GM10266 (cell line): Measurements from ENCODE around the gene PPT2.
A peak's percentile ranks its signal among the peaks of the same experiment; 100 is the strongest.

Experiments
- DNase-seq: peaks from one replicate; pipeline ENCODE4 v3.0.0; 2012; ENCODE audit errors: extremely low spot score
- CTCF ChIP-seq: IDR thresholded peaks from 2 replicates; pipeline ENCODE4 v1.5.1; 2012; ENCODE audit warnings: mild to moderate bottlenecking, low read depth; ENCODE audit not compliant: control insufficient read depth, insufficient read depth; ENCODE audit errors: missing control alignments

Gene PPT2

DNA sequence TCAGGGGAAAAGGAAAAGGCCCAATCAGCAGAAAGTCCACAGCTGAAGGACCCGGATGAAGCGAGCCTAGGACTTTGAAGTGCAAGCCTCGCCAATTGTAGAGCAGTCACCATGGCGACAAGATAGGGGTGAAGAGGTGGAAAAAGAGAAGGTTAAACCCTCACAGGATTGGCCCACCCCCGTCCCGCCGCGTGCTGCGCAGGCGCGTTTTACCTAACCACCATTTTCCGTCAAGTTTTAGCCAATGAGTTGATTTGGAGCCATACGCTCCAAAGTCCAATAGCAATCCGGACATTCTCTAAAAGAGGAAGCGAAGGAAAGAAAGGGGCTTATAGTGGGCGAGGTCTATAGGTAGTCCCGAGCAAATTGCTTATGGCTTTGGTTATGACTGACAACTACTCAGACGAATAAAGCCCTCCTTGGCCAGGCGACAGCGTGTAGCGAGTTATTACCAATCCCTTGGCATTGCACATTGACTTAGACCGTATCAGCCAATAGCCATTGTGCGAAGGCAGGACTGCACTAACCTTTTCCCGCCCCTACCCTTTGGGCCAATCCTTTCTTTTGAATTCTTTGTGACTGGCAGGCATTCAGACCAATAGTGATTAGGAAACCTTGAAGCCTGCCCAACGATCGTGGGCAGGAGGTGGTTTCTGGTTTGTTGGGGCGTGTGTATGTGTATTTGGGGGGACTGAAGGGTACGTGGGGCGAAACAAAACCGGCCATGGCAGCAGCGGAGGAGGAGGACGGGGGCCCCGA is 24.0 kb downstream of the PPT2 start, which contains the start of gene RNF5:
Gene RNF5, plus strand, starts transcription at position 618 of the 759 bp plus-strand sequence. Its CDS starts 107 bp downstream, at position 725.
- DNase-seq: peak; percentile 93
- TF ChIP-seq CTCF: no peak

GRCh38 chr6:32178547-32179440 is 24.9 kb downstream of the PPT2 start:
- no peak for TF ChIP-seq CTCF
- DNase-seq: no peak

GRCh38 chr6:32179766-32180405 is 25.9 kb downstream of the PPT2 start:
- no peak for DNase-seq
- no peak for TF ChIP-seq CTCF

DNA sequence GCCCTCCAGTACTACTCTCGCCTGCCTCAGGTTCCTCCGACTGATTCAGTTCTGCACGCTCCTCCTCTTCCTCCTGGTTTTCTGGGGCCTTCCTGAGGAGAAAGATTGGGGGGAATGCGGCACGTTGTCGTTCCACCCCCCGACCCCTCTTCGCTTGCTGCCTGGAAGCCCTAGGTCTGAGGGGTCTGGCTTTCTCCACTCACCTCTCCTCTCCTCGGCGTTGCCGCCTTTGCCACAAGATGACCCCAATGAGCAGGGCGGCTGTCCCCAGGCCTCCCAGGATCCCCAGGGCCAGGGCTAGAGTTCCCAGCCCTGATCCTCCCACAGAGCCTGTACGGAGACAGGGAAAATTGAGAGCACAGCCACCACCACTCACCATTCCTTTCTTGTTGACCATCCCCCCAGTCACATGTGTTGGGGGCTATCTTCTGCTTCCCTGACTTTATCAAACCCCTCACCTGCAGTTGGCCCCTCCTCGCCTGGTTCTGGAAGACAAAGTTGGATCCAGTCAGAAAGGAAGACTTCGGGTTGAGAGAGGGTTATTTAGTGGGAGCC is 27.3 kb downstream of the PPT2 start:
- no peak for TF ChIP-seq CTCF
- no peak for DNase-seq

DNA sequence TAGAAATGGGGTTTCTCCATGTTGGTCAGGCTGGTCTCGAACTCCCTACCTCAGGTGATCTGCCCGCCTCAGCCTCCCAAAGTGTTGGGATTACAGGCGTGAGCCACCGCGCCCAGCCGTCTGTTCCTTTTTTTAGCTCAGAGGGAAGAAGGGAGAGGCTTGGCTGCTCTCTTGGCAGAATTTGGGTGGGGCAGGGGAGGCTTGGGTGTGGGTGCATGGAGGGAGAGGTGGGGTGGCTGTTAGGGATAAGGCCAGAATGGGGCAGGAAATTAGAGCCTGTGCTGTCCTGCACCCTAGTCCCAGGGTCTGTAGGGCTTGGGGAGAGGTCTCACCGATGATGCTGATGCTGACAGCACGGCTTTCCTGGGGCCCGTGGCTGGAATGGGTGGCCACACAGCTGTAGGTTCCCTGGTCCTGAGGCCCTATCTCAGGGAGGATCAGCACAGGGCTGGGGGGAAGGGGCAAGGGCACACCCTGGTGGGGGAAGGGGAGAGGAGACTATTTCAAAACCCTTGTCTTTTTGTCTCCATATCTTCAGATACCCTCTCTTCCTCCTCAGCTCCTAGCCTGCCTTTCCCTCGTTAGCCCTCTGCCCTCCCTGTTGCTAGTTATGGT is 28.1 kb downstream of the PPT2 start:
- no peak for DNase-seq
- no peak for TF ChIP-seq CTCF

GRCh38 chr6:32182555-32182981 is 28.6 kb downstream of the PPT2 start:
- TF ChIP-seq CTCF: no peak
- DNase-seq: no peak
